ENCODE data around the gene PADI3.

PADI3 gene

DNA sequence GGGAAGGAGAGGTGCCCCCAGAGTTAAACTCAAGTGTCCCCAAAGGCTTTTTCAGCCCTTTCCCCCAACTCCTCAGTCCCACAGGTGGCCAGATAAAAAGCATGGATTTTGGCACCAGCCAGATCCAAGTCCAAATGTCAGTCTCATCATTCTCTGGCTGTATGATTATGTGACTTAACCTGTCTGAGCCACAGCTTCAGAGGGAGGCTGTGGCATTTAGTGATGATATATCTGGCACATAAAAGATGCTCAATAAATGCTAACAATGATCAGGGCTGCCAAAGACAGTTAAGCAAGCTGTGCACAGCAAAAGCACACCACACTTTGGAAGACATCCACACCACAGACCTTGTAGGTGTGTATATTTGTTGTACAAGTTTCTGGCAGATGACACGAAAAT, 5.6 kb upstream of the PADI3 start:
- TF ChIP-seq, protein P1, sequence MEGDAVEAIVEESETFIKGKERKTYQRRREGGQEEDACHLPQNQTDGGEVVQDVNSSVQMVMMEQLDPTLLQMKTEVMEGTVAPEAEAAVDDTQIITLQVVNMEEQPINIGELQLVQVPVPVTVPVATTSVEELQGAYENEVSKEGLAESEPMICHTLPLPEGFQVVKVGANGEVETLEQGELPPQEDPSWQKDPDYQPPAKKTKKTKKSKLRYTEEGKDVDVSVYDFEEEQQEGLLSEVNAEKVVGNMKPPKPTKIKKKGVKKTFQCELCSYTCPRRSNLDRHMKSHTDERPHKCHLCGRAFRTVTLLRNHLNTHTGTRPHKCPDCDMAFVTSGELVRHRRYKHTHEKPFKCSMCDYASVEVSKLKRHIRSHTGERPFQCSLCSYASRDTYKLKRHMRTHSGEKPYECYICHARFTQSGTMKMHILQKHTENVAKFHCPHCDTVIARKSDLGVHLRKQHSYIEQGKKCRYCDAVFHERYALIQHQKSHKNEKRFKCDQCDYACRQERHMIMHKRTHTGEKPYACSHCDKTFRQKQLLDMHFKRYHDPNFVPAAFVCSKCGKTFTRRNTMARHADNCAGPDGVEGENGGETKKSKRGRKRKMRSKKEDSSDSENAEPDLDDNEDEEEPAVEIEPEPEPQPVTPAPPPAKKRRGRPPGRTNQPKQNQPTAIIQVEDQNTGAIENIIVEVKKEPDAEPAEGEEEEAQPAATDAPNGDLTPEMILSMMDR (IDR thresholded peaks at IDR 0.05; ENCODE audit: low read length): no peak
- no peak for TF ChIP-seq EZH2 (IDR thresholded peaks at IDR 0.05; ENCODE audit: borderline replicate concordance, low read length)
- Histone ChIP-seq H3K27me3 (ENCODE audit: insufficient read depth, low read length) (no peaks in the 10 kb centered on the region), H3F3A (ENCODE audit: insufficient read depth, low read length) (no peaks in the 10 kb centered on the region), H3K9ac (ENCODE audit: low read length) (no peak overlapping the region), H3K27ac (ENCODE audit: low read depth, low read length, poor library complexity, severe bottlenecking) (no peak overlapping the region), H4K20me1 (ENCODE audit: insufficient read depth, low read length) (no peaks in the 10 kb centered on the region), H3K36me3 (ENCODE audit: insufficient read depth, low read length) (no peaks in the 10 kb centered on the region), H3K9me2 (ENCODE audit: low read depth, low read length) (no peaks in the 10 kb centered on the region), H3K79me2 (ENCODE audit: insufficient read depth, low read length) (no peaks in the 10 kb centered on the region), H2AFZ (ENCODE audit: low read length) (no peak overlapping the region), H3K4me3 (ENCODE audit: low read depth, low read length, poor library complexity, severe bottlenecking) (no peak overlapping the region), H3K4me1 (ENCODE audit: insufficient read depth, low read length, severe bottlenecking) (no peaks in the 10 kb centered on the region), H3K9me3 (ENCODE audit: low read length) (no peaks in the 10 kb centered on the region), H3K4me2 (ENCODE audit: low read length) (no peak overlapping the region)

DNA sequence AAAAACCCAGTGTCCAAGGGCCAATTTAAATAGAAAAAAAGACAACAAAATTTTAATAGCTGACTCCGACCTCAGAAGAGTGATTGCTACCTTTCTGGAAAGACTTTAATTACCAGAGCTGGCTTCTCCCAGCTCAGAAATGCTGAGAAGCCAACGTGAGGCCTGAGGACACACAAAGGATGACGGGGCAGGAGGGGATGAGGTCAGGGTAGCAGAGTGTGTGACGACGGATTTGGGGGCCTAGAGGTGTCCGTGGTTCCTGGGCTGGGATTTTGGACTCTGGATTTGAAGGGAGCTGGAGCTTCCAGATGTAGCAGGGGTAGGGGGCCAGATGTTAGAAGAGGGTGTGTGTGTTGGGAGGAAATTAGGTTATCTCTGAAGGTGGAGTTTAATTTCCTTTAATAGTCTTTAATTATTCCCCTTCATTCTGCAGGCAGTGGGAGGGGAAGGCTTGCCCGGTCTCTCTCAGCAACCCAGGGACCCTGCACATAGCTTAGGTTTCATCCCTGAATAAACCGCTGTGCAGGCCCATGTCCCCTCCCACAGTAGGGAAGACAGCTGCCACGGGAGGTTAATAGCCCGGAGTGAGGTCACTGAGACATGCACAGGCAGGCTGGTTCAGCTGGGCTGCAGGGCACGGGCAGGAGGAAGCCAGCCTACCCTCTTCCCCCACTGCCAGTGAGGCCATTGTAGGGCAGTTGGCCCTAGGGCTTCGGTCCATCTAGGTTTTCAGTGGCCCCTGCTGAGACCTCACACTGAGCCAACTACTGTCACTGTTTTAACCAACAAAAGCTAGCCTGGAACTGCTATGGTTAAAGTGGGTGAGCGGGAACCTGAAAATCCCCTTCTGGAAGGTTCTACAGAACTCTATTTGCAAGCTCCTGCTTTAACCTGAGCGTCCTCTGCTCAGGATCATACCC, 3.8 kb upstream of the PADI3 start:
- no peak overlapping the region for H3K27ac ChIP-seq (ENCODE audit: low read depth, low read length, poor library complexity, severe bottlenecking)
- H3K9me3 ChIP-seq (ENCODE audit: low read length): no peaks in the 10 kb centered on the region
- no peaks in the 10 kb centered on the region for H3K27me3 ChIP-seq (ENCODE audit: insufficient read depth, low read length)

DNA sequence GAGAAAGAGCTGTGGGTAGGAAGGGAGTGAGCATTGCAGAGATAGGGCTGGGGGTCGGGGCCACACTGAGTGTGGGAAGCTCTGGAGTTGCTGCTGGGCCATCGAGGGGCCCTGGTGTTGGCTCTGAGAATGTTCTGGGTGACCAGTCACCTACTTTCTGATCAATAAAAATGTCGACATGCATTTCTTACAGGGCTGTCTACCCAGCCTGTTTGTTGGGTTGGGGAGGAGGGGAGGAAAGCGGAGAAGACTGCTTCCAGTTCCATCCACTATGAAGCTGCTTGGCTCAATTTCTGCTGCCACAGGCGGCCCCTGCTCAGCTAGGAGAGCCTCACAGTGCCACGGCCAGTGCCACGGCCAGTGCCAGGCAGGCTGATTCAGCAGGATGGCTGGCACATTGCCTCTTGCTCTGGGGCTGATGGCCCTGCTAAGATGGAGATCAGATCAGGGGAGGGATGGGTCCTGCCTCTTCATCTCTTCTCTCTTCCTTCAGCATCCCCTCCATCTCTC, 3.0 kb upstream of the PADI3 start:
- no peak overlapping the region for H3K4me3 ChIP-seq (ENCODE audit: low read depth, low read length, poor library complexity, severe bottlenecking)
- no peak overlapping the region for H3K9ac ChIP-seq (ENCODE audit: low read length)
- H3K4me2 ChIP-seq (ENCODE audit: low read length): no peak overlapping the region
- no peak overlapping the region for H2AFZ ChIP-seq (ENCODE audit: low read length)
- no peaks in the 10 kb centered on the region for H3K9me3 ChIP-seq (ENCODE audit: low read length)
- no peaks in the 10 kb centered on the region for H4K20me1 ChIP-seq (ENCODE audit: insufficient read depth, low read length)
- no peaks in the 10 kb centered on the region for H3K27me3 ChIP-seq (ENCODE audit: insufficient read depth, low read length)
- H3K79me2 ChIP-seq (ENCODE audit: insufficient read depth, low read length): no peaks in the 10 kb centered on the region
- H3K4me1 ChIP-seq (ENCODE audit: insufficient read depth, low read length, severe bottlenecking): no peaks in the 10 kb centered on the region
- H3K36me3 ChIP-seq (ENCODE audit: insufficient read depth, low read length): no peaks in the 10 kb centered on the region
- TF ChIP-seq, protein P1 (IDR thresholded peaks at IDR 0.05; ENCODE audit: low read length): no peak
- no peak for TF ChIP-seq EZH2 (IDR thresholded peaks at IDR 0.05; ENCODE audit: borderline replicate concordance, low read length)
- H3F3A ChIP-seq (ENCODE audit: insufficient read depth, low read length): no peaks in the 10 kb centered on the region
- no peaks in the 10 kb centered on the region for H3K9me2 ChIP-seq (ENCODE audit: low read depth, low read length)
- no peak overlapping the region for H3K27ac ChIP-seq (ENCODE audit: low read depth, low read length, poor library complexity, severe bottlenecking)

More for the DNA sequence above, 3.8 kb upstream of the PADI3 start:
- no peak overlapping the region for H3K9ac ChIP-seq (ENCODE audit: low read length)
- no peak overlapping the region for H3K4me2 ChIP-seq (ENCODE audit: low read length)
- H4K20me1 ChIP-seq (ENCODE audit: insufficient read depth, low read length): no peaks in the 10 kb centered on the region
- H3K9me2 ChIP-seq (ENCODE audit: low read depth, low read length): no peaks in the 10 kb centered on the region
- no peaks in the 10 kb centered on the region for H3K36me3 ChIP-seq (ENCODE audit: insufficient read depth, low read length)
- no peaks in the 10 kb centered on the region for H3K4me1 ChIP-seq (ENCODE audit: insufficient read depth, low read length, severe bottlenecking)
- H3F3A ChIP-seq (ENCODE audit: insufficient read depth, low read length): no peaks in the 10 kb centered on the region
- H3K79me2 ChIP-seq (ENCODE audit: insufficient read depth, low read length): no peaks in the 10 kb centered on the region
- no peak overlapping the region for H3K4me3 ChIP-seq (ENCODE audit: low read depth, low read length, poor library complexity, severe bottlenecking)
- TF ChIP-seq, protein P1 (IDR thresholded peaks at IDR 0.05; ENCODE audit: low read length): no peak
- TF ChIP-seq EZH2 (IDR thresholded peaks at IDR 0.05; ENCODE audit: borderline replicate concordance, low read length): no peak
- H2AFZ ChIP-seq (ENCODE audit: low read length): no peak overlapping the region

Data from OCI-LY1 (cell line).